GM12872 (cell line): ENCODE measurements around the gene EFCAB3.

Experiments used
- TF ChIP-seq, protein P1 (sequence below): IDR thresholded peaks from 3 replicates; pipeline ENCODE4 v1.5.1; 2011; ENCODE audit warnings: low read depth, mild to moderate bottlenecking, low read length, moderate library complexity; ENCODE audit not compliant: insufficient read depth

EFCAB3 gene

DNA sequence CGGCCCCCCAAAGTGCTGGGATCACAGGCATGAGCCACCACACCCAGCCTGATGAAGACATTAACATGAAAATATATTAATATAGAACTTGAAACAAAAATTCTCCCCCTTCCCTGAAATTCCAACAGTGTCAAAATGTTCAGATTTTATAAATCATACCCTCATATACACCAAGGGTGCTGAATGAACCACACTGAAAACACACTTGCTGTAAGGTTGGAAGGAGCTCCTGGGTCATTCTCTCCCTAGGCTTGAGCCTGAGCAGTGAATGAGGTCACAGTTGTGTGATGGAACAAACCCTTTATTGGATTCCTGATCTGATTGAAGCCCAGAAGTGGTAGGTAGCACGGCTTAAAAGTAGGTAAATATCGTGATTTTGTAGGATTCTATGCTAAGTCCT, at the start of gene EFCAB3:
Gene EFCAB3 (plus strand): TSS at position 301 of the 400 bp plus-strand sequence. CDS start 2,427 bp downstream, outside the sequence.
- TF ChIP-seq, protein P1, sequence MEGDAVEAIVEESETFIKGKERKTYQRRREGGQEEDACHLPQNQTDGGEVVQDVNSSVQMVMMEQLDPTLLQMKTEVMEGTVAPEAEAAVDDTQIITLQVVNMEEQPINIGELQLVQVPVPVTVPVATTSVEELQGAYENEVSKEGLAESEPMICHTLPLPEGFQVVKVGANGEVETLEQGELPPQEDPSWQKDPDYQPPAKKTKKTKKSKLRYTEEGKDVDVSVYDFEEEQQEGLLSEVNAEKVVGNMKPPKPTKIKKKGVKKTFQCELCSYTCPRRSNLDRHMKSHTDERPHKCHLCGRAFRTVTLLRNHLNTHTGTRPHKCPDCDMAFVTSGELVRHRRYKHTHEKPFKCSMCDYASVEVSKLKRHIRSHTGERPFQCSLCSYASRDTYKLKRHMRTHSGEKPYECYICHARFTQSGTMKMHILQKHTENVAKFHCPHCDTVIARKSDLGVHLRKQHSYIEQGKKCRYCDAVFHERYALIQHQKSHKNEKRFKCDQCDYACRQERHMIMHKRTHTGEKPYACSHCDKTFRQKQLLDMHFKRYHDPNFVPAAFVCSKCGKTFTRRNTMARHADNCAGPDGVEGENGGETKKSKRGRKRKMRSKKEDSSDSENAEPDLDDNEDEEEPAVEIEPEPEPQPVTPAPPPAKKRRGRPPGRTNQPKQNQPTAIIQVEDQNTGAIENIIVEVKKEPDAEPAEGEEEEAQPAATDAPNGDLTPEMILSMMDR, result no peak

- TF ChIP-seq, protein P1, result no peak
Measured at GRCh38 chr17:62336527-62336926, 43.8 kb upstream of the EFCAB3 start.

DNA sequence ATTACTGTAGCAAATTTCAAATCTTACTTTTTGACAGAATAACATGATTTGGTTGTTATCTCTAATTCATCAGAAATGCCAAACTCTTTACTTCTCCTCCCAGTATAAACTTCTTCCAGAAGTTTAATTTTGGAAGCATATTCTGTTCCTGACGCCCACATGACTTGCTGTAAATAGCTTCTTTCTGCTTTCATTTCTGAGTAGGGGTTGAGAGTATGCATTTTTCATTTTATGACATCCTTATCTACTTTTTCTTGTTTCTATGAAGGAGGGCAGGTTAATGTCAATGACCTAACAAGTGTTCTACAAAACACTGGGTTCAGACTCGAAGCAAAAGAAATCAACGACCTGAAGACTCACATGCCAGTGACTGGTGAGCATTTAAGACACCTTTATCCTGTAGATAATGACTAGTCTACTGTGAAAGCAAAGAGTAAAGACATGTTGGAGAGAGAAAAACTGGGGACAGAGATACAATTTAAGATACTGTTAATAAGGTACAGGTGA, 36.5 kb upstream of the EFCAB3 start:
- TF ChIP-seq, protein P1, result no peak

- TF ChIP-seq, protein P1, result no peak
Measured at GRCh38 chr17:62351176-62351575, 29.2 kb upstream of the EFCAB3 start.

DNA sequence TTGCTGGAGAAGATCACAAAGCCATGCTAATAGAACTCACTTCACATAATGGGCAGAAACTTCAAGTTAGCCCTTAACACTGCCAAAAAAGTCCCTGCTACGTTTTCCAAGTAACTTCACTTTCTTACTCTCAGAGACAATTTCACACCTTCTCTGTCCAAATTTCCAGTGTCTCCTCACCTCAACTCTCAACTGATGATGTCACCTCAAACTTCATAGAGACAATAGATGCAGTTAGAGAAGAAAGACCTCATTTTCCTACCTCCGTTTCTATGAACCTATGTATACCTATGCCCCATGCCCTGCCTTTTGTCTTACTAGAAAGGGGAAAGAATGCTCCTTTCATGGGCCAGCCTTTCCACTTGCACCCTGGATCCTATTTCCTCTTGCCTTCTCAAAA, 14.2 kb upstream of the EFCAB3 start:
- TF ChIP-seq, protein P1, result no peak

- TF ChIP-seq, protein P1, result no peak
Measured at GRCh38 chr17:62381561-62381960, 1.2 kb downstream of the EFCAB3 start.

- TF ChIP-seq, protein P1, result no peak
Measured at GRCh38 chr17:62388856-62389255, 8.5 kb downstream of the EFCAB3 start.
